ENCODE measurements around the gene OPTN.

Gene OPTN

GRCh38 chr10:13118784-13119410 lies 18.9 kb downstream of the OPTN start:
- TF ChIP-seq, protein P1, sequence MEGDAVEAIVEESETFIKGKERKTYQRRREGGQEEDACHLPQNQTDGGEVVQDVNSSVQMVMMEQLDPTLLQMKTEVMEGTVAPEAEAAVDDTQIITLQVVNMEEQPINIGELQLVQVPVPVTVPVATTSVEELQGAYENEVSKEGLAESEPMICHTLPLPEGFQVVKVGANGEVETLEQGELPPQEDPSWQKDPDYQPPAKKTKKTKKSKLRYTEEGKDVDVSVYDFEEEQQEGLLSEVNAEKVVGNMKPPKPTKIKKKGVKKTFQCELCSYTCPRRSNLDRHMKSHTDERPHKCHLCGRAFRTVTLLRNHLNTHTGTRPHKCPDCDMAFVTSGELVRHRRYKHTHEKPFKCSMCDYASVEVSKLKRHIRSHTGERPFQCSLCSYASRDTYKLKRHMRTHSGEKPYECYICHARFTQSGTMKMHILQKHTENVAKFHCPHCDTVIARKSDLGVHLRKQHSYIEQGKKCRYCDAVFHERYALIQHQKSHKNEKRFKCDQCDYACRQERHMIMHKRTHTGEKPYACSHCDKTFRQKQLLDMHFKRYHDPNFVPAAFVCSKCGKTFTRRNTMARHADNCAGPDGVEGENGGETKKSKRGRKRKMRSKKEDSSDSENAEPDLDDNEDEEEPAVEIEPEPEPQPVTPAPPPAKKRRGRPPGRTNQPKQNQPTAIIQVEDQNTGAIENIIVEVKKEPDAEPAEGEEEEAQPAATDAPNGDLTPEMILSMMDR (IDR thresholded peaks at IDR 0.05): no peak

GRCh38 chr10:13120786-13121499 lies 21.0 kb downstream of the OPTN start:
- TF ChIP-seq, protein P1 (IDR thresholded peaks at IDR 0.05): no peak
- Histone ChIP-seq H3K27me3 (peaks cover 16% of the 10 kb centered on the region), H3K9me3 (no peaks in the 10 kb centered on the region), H3K36me3 (no peaks in the 10 kb centered on the region), H3K27ac (no peak overlapping the region), H3K4me1 (ENCODE audit: control insufficient read depth in 1 of 2, insufficient read depth in 1 of 2, low read depth in 1 of 2, low read length in 1 of 2) (peaks cover 3 to 7% of the 10 kb centered on the region in 2 experiments), H3K4me3 (ENCODE audit: low read depth in 1 of 2, low read length in 1 of 2) (no peak overlapping the region)

More at GRCh38 chr10:13118784-13119410, 18.9 kb downstream of the OPTN start:
- Histone ChIP-seq H3K9me3 (no peaks in the 10 kb centered on the region), H3K27ac (no peak overlapping the region), H3K27me3 (peaks cover 16% of the 10 kb centered on the region), H3K36me3 (no peaks in the 10 kb centered on the region), H3K4me3 (ENCODE audit: low read depth in 1 of 2, low read length in 1 of 2) (no peak overlapping the region), H3K4me1 (ENCODE audit: control insufficient read depth in 1 of 2, insufficient read depth in 1 of 2, low read depth in 1 of 2, low read length in 1 of 2) (peaks cover 3 to 7% of the 10 kb centered on the region in 2 experiments)

DNA sequence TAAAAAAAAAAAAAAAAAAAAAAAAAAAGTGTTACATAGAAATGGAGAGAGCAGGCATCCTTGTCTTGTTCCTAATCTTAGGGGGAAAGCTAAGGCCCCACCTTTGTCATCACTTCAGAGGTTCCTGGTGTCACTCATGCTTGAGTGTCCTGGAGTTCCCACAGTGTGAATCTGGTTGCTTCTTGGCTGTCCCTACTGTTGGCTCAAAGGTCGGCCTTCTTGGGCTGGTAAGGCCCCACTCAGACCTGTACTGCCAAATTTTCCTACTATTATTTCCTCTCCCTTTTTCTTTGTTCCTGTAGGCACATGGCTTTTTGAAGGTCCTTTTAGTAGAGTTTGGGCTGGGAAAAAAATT lies 21.5 kb downstream of the OPTN start:
- no peaks in the 10 kb centered on the region for H3K9me3 ChIP-seq
- H3K27ac ChIP-seq: no peak overlapping the region
- peaks cover 16% of the 10 kb centered on the region for H3K27me3 ChIP-seq
- H3K4me1 ChIP-seq (ENCODE audit: control insufficient read depth in 1 of 2, insufficient read depth in 1 of 2, low read depth in 1 of 2, low read length in 1 of 2): peaks cover 3 to 7% of the 10 kb centered on the region in 2 experiments
- H3K36me3 ChIP-seq: no peaks in the 10 kb centered on the region
- H3K4me3 ChIP-seq (ENCODE audit: low read depth in 1 of 2, low read length in 1 of 2): no peak overlapping the region
- TF ChIP-seq, protein P1 (IDR thresholded peaks at IDR 0.05): no peak

DNA sequence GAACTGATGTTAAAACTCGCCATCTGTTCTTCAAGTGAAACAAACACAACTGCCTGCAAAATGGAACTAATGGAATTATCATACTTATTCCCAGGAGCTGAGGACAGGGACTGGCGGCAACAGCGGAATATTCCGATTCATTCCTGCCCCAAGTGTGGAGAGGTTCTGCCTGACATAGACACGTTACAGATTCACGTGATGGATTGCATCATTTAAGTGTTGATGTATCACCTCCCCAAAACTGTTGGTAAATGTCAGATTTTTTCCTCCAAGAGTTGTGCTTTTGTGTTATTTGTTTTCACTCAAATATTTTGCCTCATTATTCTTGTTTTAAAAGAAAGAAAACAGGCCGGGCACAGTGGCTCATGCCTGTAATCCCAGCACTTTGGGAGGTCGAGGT lies 36.7 kb downstream of the OPTN start:
- TF ChIP-seq, protein P1 (IDR thresholded peaks at IDR 0.05): no peak
- no peak overlapping the region for H3K4me3 ChIP-seq (ENCODE audit: low read depth in 1 of 2, low read length in 1 of 2)
- H3K9me3 ChIP-seq: no peaks in the 10 kb centered on the region
- H3K27ac ChIP-seq: no peak overlapping the region
- no peaks in the 10 kb centered on the region for H3K4me1 ChIP-seq (ENCODE audit: control insufficient read depth in 1 of 2, insufficient read depth in 1 of 2, low read depth in 1 of 2, low read length in 1 of 2)
- no peaks in the 10 kb centered on the region for H3K27me3 ChIP-seq
- no peaks in the 10 kb centered on the region for H3K36me3 ChIP-seq

DNA sequence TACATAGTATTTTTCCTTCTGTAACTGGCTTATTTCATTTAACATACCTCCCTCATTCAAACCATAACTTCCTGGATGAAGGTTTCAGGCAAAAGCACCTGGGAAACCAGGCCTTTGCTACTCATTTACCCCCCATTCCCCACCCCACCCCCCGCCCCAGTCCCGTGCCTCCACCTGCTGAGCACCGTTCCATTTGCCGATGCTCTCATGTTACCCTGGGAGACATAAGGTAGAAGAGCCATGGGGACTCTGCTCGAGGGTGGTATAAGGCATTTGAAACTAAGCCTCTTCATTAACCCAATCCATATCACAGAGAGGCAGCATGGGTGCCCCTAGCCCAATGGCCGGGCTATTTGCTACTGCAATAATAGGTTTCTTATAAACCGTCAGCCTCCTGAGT lies 39.2 kb downstream of the OPTN start:
- no peaks in the 10 kb centered on the region for H3K4me1 ChIP-seq (ENCODE audit: control insufficient read depth in 1 of 2, insufficient read depth in 1 of 2, low read depth in 1 of 2, low read length in 1 of 2)
- TF ChIP-seq, protein P1 (IDR thresholded peaks at IDR 0.05): no peak
- no peak overlapping the region for H3K27ac ChIP-seq
- H3K36me3 ChIP-seq: no peaks in the 10 kb centered on the region
- H3K9me3 ChIP-seq: no peaks in the 10 kb centered on the region
- H3K4me3 ChIP-seq (ENCODE audit: low read depth in 1 of 2, low read length in 1 of 2): no peak overlapping the region
- no peaks in the 10 kb centered on the region for H3K27me3 ChIP-seq
